Measurements from ENCODE around the gene B4GALNT4. TPM values are rescaled to one million over a fixed set of nuclear protein-coding genes. Genes with fewer than 3 reads are reported as not detected.
"Not testable (repeated sequence)": the region's sequence is repeated elsewhere in the genome, so short reads cannot be mapped to it uniquely, and the experiment has no call there.

B4GALNT4 gene
- total RNA-seq, 6 experiments from 2014 or later = 0.05 to 0.07 TPM; not detected in 4

GRCh38 chr11:387193-387793 lies 18.0 kb downstream of the B4GALNT4 start:
- TF ChIP-seq, protein P1, sequence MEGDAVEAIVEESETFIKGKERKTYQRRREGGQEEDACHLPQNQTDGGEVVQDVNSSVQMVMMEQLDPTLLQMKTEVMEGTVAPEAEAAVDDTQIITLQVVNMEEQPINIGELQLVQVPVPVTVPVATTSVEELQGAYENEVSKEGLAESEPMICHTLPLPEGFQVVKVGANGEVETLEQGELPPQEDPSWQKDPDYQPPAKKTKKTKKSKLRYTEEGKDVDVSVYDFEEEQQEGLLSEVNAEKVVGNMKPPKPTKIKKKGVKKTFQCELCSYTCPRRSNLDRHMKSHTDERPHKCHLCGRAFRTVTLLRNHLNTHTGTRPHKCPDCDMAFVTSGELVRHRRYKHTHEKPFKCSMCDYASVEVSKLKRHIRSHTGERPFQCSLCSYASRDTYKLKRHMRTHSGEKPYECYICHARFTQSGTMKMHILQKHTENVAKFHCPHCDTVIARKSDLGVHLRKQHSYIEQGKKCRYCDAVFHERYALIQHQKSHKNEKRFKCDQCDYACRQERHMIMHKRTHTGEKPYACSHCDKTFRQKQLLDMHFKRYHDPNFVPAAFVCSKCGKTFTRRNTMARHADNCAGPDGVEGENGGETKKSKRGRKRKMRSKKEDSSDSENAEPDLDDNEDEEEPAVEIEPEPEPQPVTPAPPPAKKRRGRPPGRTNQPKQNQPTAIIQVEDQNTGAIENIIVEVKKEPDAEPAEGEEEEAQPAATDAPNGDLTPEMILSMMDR (IDR thresholded peaks at IDR 0.05) = no peak
- TF ChIP-seq POLR2A (IDR thresholded peaks at IDR 0.05) = no peak
- Histone ChIP-seq H3K27ac (no peak overlapping the region), H3K4me3 (no peak overlapping the region), H3K27me3 (no peaks in the 10 kb centered on the region), H3K9me3 (no peaks in the 10 kb centered on the region), H3K4me1 (no peaks in the 10 kb centered on the region), H3K36me3 (no peaks in the 10 kb centered on the region)
- DNase-seq = no peak
- WGBS (ENCODE audit: insufficient coverage, low coverage, low lambda C conversion rate, missing lambda C conversion rate) = 47% methylated on average over 4 of the region's 4 CpGs
- intact Hi-C loops (cut with DNase I) = no loop called here
- no peak for ATAC-seq

DNA sequence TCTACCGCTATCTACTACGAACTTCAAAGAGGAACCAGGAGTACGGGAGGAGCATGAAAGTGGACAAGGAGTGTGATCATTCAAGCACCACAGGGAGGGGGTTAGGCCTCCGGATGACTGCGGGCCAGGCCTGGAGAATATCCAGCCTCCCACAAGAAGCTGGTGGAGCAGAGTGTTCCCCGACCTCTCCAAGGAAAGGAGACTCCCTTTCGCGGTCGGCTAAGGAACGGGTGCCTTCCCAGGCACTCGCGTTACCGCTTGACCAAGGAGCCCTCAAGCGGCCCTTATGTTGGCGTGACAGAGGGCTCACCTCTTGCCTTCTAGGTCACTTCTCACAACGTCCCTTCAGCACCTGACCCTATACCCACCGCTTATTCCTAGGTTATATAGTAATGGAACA lies 20.1 kb downstream of the B4GALNT4 start:
- WGBS (ENCODE audit: insufficient coverage, low coverage, low lambda C conversion rate, missing lambda C conversion rate) = 76% methylated on average over 8 of the region's 17 CpGs
- H3K27ac ChIP-seq; H3K4me1 ChIP-seq; H3K36me3 ChIP-seq; DNase-seq; ATAC-seq; H3K27me3 ChIP-seq; H3K4me3 ChIP-seq; H3K9me3 ChIP-seq; intact Hi-C loops (cut with DNase I): not testable (repeated sequence)

GRCh38 chr11:390175-390574 lies 20.9 kb downstream of the B4GALNT4 start:
- no peak overlapping the region for H3K27ac ChIP-seq
- no CpG with 5 or more reads among the region's 11 CpGs for WGBS (ENCODE audit: insufficient coverage, low coverage, low lambda C conversion rate, missing lambda C conversion rate)
- ATAC-seq (no peak), DNase-seq (no peak)
- H3K36me3 ChIP-seq = no peaks in the 10 kb centered on the region
- no peaks in the 10 kb centered on the region for H3K27me3 ChIP-seq
- no peaks in the 10 kb centered on the region for H3K9me3 ChIP-seq
- H3K4me3 ChIP-seq = no peak overlapping the region
- intact Hi-C loops (cut with DNase I) = no loop called here
- no peak for TF ChIP-seq POLR2A (IDR thresholded peaks at IDR 0.05)
- TF ChIP-seq, protein P1 (IDR thresholded peaks at IDR 0.05) = no peak
- H3K4me1 ChIP-seq = no peaks in the 10 kb centered on the region

DNA sequence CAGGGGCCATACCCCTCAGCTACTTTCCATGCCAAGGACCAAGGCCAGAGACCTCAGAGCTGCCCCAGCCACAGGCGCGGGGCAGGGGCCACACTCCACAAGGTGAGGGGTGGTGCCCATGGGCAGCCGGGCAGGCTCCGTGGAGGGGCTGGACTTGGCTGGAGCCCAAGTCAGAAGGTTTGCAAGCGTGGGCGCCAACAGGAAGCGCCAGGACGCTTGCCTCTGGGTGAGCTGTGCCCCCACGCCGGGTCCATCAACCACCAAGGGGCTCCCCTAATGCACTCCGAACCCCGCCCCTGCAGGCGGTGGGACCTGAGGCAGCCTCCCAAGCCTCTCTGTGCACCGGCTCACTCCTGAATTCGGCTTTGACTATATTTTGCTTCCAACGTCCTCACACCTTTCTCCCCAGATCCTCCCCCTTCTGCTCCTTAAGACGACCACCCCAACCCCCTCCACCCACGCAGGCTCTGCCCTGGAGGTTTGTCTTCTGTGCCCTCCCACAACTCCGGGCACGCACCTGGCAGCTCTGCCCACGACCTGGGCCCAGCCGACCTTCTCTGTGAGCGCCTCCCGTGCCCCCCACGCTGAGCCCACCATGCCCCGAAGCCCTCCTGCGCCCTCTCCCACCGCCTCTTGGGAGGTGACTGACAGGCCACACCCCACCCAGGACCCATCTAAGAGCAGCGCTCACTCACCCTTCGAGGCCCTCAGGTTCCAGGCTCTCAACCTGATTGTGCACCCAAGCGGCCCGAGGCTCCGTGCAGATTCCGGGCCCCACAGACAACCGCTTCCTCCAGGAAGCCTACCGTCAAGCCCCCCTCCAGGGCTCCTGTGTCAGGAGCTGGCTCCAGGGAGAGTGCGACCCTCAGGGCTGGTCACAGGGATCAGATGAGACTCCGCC lies 22.1 kb downstream of the B4GALNT4 start:
- intact Hi-C loops (cut with DNase I) = no loop called here
- DNase-seq (no peak), ATAC-seq (no peak)
- Histone ChIP-seq H3K4me3 (no peak overlapping the region), H3K27me3 (no peaks in the 10 kb centered on the region), H3K27ac (no peak overlapping the region), H3K4me1 (no peaks in the 10 kb centered on the region), H3K36me3 (no peaks in the 10 kb centered on the region), H3K9me3 (no peaks in the 10 kb centered on the region)
- TF ChIP-seq, protein P1 (IDR thresholded peaks at IDR 0.05) = no peak
- 81% methylated on average over 18 of the region's 38 CpGs for whole genome bisulfite sequencing (ENCODE audit: insufficient coverage, low coverage, low lambda C conversion rate, missing lambda C conversion rate)

- Histone ChIP-seq H3K27me3 (no peaks in the 10 kb centered on the region), H3K27ac (no peak overlapping the region), H3K4me3 (no peak overlapping the region), H3K36me3 (no peaks in the 10 kb centered on the region), H3K9me3 (no peaks in the 10 kb centered on the region), H3K4me1 (no peaks in the 10 kb centered on the region)
- intact Hi-C loops (cut with DNase I) = no loop called here
- no peak for TF ChIP-seq POLR2A (IDR thresholded peaks at IDR 0.05)
- TF ChIP-seq, protein P1 (IDR thresholded peaks at IDR 0.05) = no peak
- 60% methylated on average over 2 of the region's 36 CpGs for WGBS (ENCODE audit: insufficient coverage, low coverage, low lambda C conversion rate, missing lambda C conversion rate)
- DNase-seq (no peak), ATAC-seq (no peak)
These were observed 22.9 kb downstream of the B4GALNT4 start for GRCh38 chr11:392102-392777.
